H9 (cell line): ENCODE results near the gene PHLDA3. TPM values are rescaled to one million over a fixed set of nuclear protein-coding genes. Genes with fewer than 3 reads are reported as not detected.

Experiments used
- DNase-seq: peaks from one replicate; pipeline ENCODE4 v3.0.0-alpha.2; 2017
- H2AFZ ChIP-seq: one replicate; pipeline ENCODE4 v1.6.1; 2013; ENCODE audit warnings: mild to moderate bottlenecking, low read length, control low read depth, moderate library complexity
- H2AK5ac ChIP-seq: 2 replicates; pipeline ENCODE4 v1.6.1; 2013; ENCODE audit warnings: low read length, control low read depth, mixed read lengths; ENCODE audit not compliant: insufficient read length
- H2BK120ac ChIP-seq: one replicate; pipeline ENCODE4 v1.6.1; 2013; ENCODE audit warnings: low read depth, mild to moderate bottlenecking, low read length, control low read depth, inconsistent platforms; ENCODE audit not compliant: poor library complexity, severe bottlenecking
- H2BK12ac ChIP-seq: 2 replicates; pipeline ENCODE4 v1.6.1; 2013; ENCODE audit warnings: low read length, control low read depth, mixed read lengths, low read depth; ENCODE audit not compliant: insufficient read length
- H2BK15ac ChIP-seq: 2 replicates; pipeline ENCODE4 v1.6.1; 2013; ENCODE audit warnings: low read depth, low read length, control low read depth
- H2BK20ac ChIP-seq: one replicate; pipeline ENCODE4 v1.6.1; 2013; ENCODE audit warnings: low read depth, mild to moderate bottlenecking, low read length, control low read depth, inconsistent platforms; ENCODE audit not compliant: poor library complexity, severe bottlenecking
- H2BK5ac ChIP-seq: 2 replicates; pipeline ENCODE4 v1.6.1; 2013; ENCODE audit warnings: low read length, control low read depth, mixed read lengths; ENCODE audit not compliant: insufficient read length
- H3K14ac ChIP-seq: 2 replicates; pipeline ENCODE4 v1.6.1; 2013; ENCODE audit warnings: low read length, control low read depth; ENCODE audit not compliant: insufficient read depth
- H3K18ac ChIP-seq: 2 replicates; pipeline ENCODE4 v1.6.1; 2013; ENCODE audit warnings: low read depth, mild to moderate bottlenecking, mixed read lengths, low read length, control low read depth; ENCODE audit not compliant: insufficient read length
- H3K23ac ChIP-seq: 2 replicates; pipeline ENCODE4 v1.6.1; 2013; ENCODE audit warnings: low read length, control low read depth, mixed read lengths, low read depth; ENCODE audit not compliant: insufficient read length
- H3K23me2 ChIP-seq: 2 replicates; pipeline ENCODE4 v1.6.1; 2013; ENCODE audit warnings: low read depth, mild to moderate bottlenecking, mixed read lengths, low read length, control low read depth; ENCODE audit not compliant: insufficient read length, poor library complexity, severe bottlenecking
- H3K27ac ChIP-seq: 2 replicates; pipeline ENCODE4 v1.5.1; 2013; ENCODE audit warnings: low read length, control low read depth, mixed read lengths, low read depth; ENCODE audit not compliant: insufficient read length
- H3K27me3 ChIP-seq: 2 replicates; pipeline ENCODE4 v1.6.1; 2013; ENCODE audit warnings: low read length, control low read depth, inconsistent platforms; ENCODE audit not compliant: insufficient read depth
- H3K4ac ChIP-seq: 2 replicates; pipeline ENCODE4 v1.6.1; 2013; ENCODE audit warnings: low read depth, mild to moderate bottlenecking, control low read depth, inconsistent platforms, low read length, moderate library complexity
- H3K4me1 ChIP-seq: 2 replicates; pipeline ENCODE4 v1.6.1; 2013; ENCODE audit warnings: low read length, control low read depth, inconsistent platforms; ENCODE audit not compliant: insufficient read depth
- H3K4me2 ChIP-seq: 2 replicates; pipeline ENCODE4 v1.6.1; 2013; ENCODE audit warnings: low read length, control low read depth, mixed read lengths; ENCODE audit not compliant: insufficient read length, insufficient read depth
- H3K56ac ChIP-seq: 2 replicates; pipeline ENCODE4 v1.6.1; 2013; ENCODE audit warnings: low read depth, mild to moderate bottlenecking, mixed read lengths, low read length, control low read depth; ENCODE audit not compliant: insufficient read length
- H3K79me1 ChIP-seq: 2 replicates; pipeline ENCODE4 v1.6.1; 2013; ENCODE audit warnings: low read depth, mild to moderate bottlenecking, moderate library complexity, low read length, control low read depth, inconsistent platforms; ENCODE audit not compliant: insufficient read depth, poor library complexity, severe bottlenecking
- H3K79me2 ChIP-seq: 2 replicates; pipeline ENCODE4 v1.6.1; 2013; ENCODE audit warnings: low read length, control low read depth, inconsistent platforms; ENCODE audit not compliant: insufficient read depth
- H3K9ac ChIP-seq: 2 replicates; pipeline ENCODE4 v1.6.1; 2013; ENCODE audit warnings: low read length, control low read depth, mixed read lengths; ENCODE audit not compliant: insufficient read length; ENCODE audit errors: extremely low read depth
- H3K9me3 ChIP-seq: one replicate; pipeline ENCODE4 v1.6.1; 2013; ENCODE audit warnings: low read depth, low read length, inconsistent platforms; ENCODE audit not compliant: control insufficient read depth
- H3T11ph ChIP-seq: one replicate; pipeline ENCODE4 v1.6.1; 2013; ENCODE audit warnings: mild to moderate bottlenecking, low read length, control low read depth, inconsistent platforms
- H4K20me1 ChIP-seq: one replicate; pipeline ENCODE4 v1.6.1; 2013; ENCODE audit not compliant: control insufficient read depth, insufficient read length, insufficient read depth
- H4K5ac ChIP-seq: 2 replicates; pipeline ENCODE4 v1.6.1; 2013; ENCODE audit warnings: low read depth, mild to moderate bottlenecking, mixed read lengths, low read length, control low read depth; ENCODE audit not compliant: insufficient read length
- H4K8ac ChIP-seq: replicated peaks from 2 replicates; pipeline ENCODE4 v1.6.1; 2013; ENCODE audit warnings: low read length, control low read depth, mixed read lengths, low read depth; ENCODE audit not compliant: insufficient read length
- H4K91ac ChIP-seq: 2 replicates; pipeline ENCODE4 v1.6.1; 2013; ENCODE audit warnings: low read depth, mild to moderate bottlenecking, moderate library complexity, mixed read lengths, low read length, control low read depth; ENCODE audit not compliant: insufficient read length
- H3K27ac Mint-ChIP-seq, 3 experiments: 2 replicates in 2 of 3; 3 replicates in 1 of 3; pipeline ENCODE4 v1.8.0; 2020 to 2021; ENCODE audit warnings: mixed read lengths in 3 of 3, mild to moderate bottlenecking in 1 of 3, moderate library complexity in 1 of 3
- H3K27me3 Mint-ChIP-seq: 2 replicates; pipeline ENCODE4 v1.8.0; 2021; ENCODE audit warnings: low read depth, mild to moderate bottlenecking, moderate library complexity, mixed read lengths
- H3K36me3 Mint-ChIP-seq, 3 experiments: 2 replicates in 2 of 3; 3 replicates in 1 of 3; pipeline ENCODE4 v1.8.0; 2020 to 2021; ENCODE audit warnings: low read depth in 3 of 3, mixed read lengths in 3 of 3; ENCODE audit not compliant: insufficient read depth in 1 of 3
- H3K4me1 Mint-ChIP-seq, 2 experiments: 2 replicates each; pipeline ENCODE4 v1.8.0; 2020; ENCODE audit warnings: mixed read lengths in 2 of 2
- H3K4me3 Mint-ChIP-seq, 2 experiments: 2 replicates in 1 of 2; 3 replicates in 1 of 2; pipeline ENCODE4 v1.8.0; 2020 to 2021; ENCODE audit warnings: mild to moderate bottlenecking in 2 of 2, mixed read lengths in 2 of 2, moderate library complexity in 1 of 2
- H3K9me3 Mint-ChIP-seq, 2 experiments: 2 replicates in 1 of 2; 3 replicates in 1 of 2; pipeline ENCODE4 v1.8.0; 2020; ENCODE audit warnings: mild to moderate bottlenecking in 2 of 2, mixed read lengths in 2 of 2, moderate library complexity in 1 of 2
- WGBS: extraction: QIAGEN DNeasy Blood & Tissue Kit; methylation state at CpG from one replicate; pipeline ENCODE4 v1.1.7; 2013; ENCODE audit warnings: missing lambda C conversion rate, low lambda C conversion rate, mixed read lengths; ENCODE audit not compliant: insufficient read length; ENCODE audit errors: extremely low coverage; 5-methylcytosine and 5-hydroxymethylcytosine counted together
- total RNA-seq: library from RNA; stranded (reverse); gene quantifications from 2 replicates; pipeline ENCODE4 v1.2.1, GENCODE V29; 2021
- TF ChIP-seq, protein P1 (sequence below): fragments of 200-600 bp; sonication (generic); conservative IDR thresholded peaks from 3 replicates; pipeline ENCODE4 v1.8.0; 2021; ENCODE audit warnings: antibody characterized with exemption, mild to moderate bottlenecking

PHLDA3 gene
- total RNA-seq, 1 experiment from 2014 or later: 53.9 TPM

DNA sequence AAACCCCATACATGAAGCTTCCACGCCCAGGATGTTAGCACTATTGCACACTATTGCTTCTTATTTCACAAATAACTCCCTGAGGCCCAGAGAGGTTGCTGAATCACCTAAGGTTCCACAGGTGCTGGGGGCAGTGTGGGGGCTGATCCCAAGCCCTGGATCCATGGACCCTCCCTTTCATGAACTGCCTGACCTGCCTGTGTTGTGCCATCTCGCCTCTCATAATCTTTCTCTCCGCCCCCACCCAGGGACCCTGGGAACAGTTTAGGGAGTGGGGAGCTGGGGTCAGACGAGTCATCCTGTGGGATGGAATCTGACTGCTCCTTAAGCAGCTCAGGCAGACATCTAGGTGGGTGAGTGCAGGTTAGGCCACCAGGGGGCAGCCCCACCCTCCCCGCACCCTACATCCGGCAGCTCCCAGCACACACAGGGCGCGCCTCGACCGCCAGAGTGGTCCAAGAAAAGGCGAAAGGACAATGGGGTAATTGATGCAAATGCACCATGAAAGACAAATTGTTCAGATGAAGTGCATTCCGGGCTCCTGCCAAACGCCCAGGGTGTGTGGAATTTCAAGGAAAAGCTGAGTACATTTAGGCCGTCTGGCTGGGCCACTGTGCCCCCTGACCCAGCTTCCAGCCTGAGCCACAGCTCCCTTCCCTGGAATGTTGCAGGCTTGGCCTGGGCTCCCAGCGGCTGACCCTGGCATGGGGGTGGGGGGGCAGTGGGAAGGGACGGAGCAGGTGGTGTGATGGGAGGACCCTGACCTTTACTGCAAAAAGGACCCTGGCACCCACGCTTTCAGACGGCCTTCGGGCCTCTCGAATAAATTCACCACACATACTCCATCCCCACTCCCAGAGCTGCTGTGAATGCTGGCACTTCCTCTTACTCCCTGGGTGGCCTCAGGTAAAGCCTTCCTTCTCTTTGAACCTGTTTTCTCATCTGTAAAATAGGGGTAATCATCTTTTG, 20.8 kb downstream of the PHLDA3 start:
- no peak overlapping the region for H3K4ac ChIP-seq
- no peak overlapping the region for H2AFZ ChIP-seq
- no peak overlapping the region for H2BK15ac ChIP-seq
- no peak overlapping the region for H4K5ac ChIP-seq
- H2BK5ac ChIP-seq: no peak overlapping the region
- DNase-seq: peak; percentile 92
- no peak overlapping the region for H2BK120ac ChIP-seq
- H3K79me1 ChIP-seq: no peaks in the 10 kb centered on the region
- H4K20me1 ChIP-seq: no peaks in the 10 kb centered on the region
- Mint-ChIP-seq H3K4me1 (peaks cover 26 to 36% of the 10 kb centered on the region in 2 experiments), H3K4me3 (no peak overlapping the region), H3K27me3 (peaks cover 5% of the 10 kb centered on the region), H3K36me3 (no peaks in the 10 kb centered on the region), H3K27ac (no peak overlapping the region), H3K9me3 (peaks cover 0 to 2% of the 10 kb centered on the region in 2 experiments; a peak in 1 of 5 replicates)
- TF ChIP-seq, protein P1, sequence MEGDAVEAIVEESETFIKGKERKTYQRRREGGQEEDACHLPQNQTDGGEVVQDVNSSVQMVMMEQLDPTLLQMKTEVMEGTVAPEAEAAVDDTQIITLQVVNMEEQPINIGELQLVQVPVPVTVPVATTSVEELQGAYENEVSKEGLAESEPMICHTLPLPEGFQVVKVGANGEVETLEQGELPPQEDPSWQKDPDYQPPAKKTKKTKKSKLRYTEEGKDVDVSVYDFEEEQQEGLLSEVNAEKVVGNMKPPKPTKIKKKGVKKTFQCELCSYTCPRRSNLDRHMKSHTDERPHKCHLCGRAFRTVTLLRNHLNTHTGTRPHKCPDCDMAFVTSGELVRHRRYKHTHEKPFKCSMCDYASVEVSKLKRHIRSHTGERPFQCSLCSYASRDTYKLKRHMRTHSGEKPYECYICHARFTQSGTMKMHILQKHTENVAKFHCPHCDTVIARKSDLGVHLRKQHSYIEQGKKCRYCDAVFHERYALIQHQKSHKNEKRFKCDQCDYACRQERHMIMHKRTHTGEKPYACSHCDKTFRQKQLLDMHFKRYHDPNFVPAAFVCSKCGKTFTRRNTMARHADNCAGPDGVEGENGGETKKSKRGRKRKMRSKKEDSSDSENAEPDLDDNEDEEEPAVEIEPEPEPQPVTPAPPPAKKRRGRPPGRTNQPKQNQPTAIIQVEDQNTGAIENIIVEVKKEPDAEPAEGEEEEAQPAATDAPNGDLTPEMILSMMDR: peak; percentile 92
- no peak overlapping the region for H2BK20ac ChIP-seq
- H3K23ac ChIP-seq: no peak overlapping the region
- H4K8ac ChIP-seq: no peak overlapping the region
- H3K14ac ChIP-seq: no peak overlapping the region
- H3K18ac ChIP-seq: no peak overlapping the region
- no peaks in the 10 kb centered on the region for H3K79me2 ChIP-seq
- no peak overlapping the region for H2AK5ac ChIP-seq
- no peak overlapping the region for H2BK12ac ChIP-seq
- no peak overlapping the region for H3K9ac ChIP-seq
- H3K23me2 ChIP-seq: no peaks in the 10 kb centered on the region
- H3K4me2 ChIP-seq: peak overlapping the region; percentile 4
- no peak overlapping the region for H4K91ac ChIP-seq
- H3K56ac ChIP-seq: no peak overlapping the region
- peaks cover 2% of the 10 kb centered on the region; the same call in 1 of the 2 replicates for H3K4me1 ChIP-seq
- no peaks in the 10 kb centered on the region for H3K9me3 ChIP-seq
- H3K27ac ChIP-seq: no peak overlapping the region
- no peaks in the 10 kb centered on the region for H3K27me3 ChIP-seq
- no CpG with 5 or more reads among the region's 20 CpGs for WGBS
- no peak overlapping the region for H3T11ph ChIP-seq
